Measurements from ENCODE around the gene C10orf62.

DNA sequence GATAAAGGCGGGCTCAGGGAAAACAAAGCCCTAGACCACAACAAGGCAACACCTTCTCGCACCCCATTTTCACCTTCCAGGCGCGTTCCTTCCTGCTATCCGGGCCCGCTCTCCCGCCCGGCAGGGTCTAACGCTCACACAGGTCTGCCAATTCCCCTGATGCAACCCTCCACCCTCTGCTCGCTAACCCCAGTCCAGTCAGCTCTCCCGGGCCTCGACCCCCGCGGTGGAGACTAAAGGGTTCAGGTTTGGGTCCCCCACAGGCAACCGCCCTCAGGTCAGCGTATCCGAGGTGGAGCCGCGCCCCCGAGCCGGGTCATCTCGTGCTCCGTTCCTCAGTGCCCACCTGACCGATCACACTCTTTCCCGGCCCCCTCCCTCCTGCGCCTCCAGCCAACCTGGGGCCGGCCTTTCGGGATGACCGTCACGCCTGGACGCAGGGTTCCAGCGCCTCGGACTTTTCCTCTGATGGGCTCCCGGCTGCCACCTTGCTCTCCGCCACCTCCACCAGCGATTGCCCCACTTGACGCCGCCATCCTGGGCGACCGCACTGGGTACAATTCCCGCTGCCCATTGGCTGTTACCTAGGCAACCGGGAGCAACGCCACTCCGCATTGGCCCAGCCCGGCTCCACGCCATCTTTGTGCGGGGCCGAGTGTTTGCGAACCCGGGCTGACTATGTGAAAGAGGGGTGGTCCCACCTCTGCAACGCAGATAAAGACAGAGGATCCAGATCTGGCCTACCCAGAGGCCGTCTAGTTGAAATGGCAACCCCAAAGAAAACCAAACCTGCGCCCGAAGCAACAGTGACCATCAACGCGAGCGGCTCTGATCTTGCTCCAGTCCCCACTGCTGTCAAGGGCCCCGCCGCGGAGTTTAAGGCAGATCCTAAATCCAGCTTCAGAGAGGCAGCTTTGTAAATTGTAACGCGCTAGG, 43.7 kb downstream of the C10orf62 start, which contains the start of gene MORN4:
- TF ChIP-seq, protein P1, sequence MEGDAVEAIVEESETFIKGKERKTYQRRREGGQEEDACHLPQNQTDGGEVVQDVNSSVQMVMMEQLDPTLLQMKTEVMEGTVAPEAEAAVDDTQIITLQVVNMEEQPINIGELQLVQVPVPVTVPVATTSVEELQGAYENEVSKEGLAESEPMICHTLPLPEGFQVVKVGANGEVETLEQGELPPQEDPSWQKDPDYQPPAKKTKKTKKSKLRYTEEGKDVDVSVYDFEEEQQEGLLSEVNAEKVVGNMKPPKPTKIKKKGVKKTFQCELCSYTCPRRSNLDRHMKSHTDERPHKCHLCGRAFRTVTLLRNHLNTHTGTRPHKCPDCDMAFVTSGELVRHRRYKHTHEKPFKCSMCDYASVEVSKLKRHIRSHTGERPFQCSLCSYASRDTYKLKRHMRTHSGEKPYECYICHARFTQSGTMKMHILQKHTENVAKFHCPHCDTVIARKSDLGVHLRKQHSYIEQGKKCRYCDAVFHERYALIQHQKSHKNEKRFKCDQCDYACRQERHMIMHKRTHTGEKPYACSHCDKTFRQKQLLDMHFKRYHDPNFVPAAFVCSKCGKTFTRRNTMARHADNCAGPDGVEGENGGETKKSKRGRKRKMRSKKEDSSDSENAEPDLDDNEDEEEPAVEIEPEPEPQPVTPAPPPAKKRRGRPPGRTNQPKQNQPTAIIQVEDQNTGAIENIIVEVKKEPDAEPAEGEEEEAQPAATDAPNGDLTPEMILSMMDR (IDR thresholded peaks at IDR 0.05 in 4 of 5, conservative IDR thresholded peaks at IDR 0.05 in 1 of 5), result no peak
- TF ChIP-seq POLR2A (IDR thresholded peaks at IDR 0.05), result no peak
